H1 (cell line): ENCODE results near the gene FOXP4. TPM values are rescaled to one million over a fixed set of nuclear protein-coding genes. Genes with fewer than 3 reads are reported as not detected.

Experiments used
- CTCF ChIA-PET: fragments of 300-600 bp; sonication (Branson Sonifier 250); formaldehyde crosslinking; loops from one replicate; lab custom pipeline; 2021; ENCODE audit not compliant: partially characterized antibody; lab: Charles Lee
- POLR2A ChIA-PET: fragments of 300-600 bp; sonication (Branson Sonifier 250); formaldehyde crosslinking; loops from one replicate; lab custom pipeline; 2021; ENCODE audit warnings: inconsistent platforms; ENCODE audit not compliant: partially characterized antibody; lab: Charles Lee
- DNase-seq, 2 experiments: peaks; one replicate each; pipeline versions ENCODE4 v3.0.0 to v3.0.0-alpha.2; 2010 to 2022; ENCODE audit warnings: low spot score in 2 of 2, low read depth in 1 of 2, mixed read lengths in 1 of 2
- FAIRE-seq: peaks from 2 replicates; lab custom pipeline; 2011; peaks lifted over from hg19 to GRCh38; lab: Jason Lieb, UNC
- H2AFZ ChIP-seq: 2 replicates; pipeline ENCODE4 v1.8.1; 2012; ENCODE audit warnings: low read length, inconsistent platforms
- H2AK5ac ChIP-seq: 2 replicates; pipeline ENCODE4 v1.6.1; 2013; ENCODE audit warnings: low read depth, low read length
- H2BK120ac ChIP-seq: replicated peaks from 2 replicates; pipeline ENCODE3; 2013; ENCODE audit warnings: low read depth, low read length, inconsistent platforms
- H2BK12ac ChIP-seq: 2 replicates; pipeline ENCODE4 v1.6.1; 2013; ENCODE audit warnings: low read depth, low read length
- H2BK15ac ChIP-seq: 2 replicates; pipeline ENCODE4 v1.6.1; 2013; ENCODE audit warnings: low read length
- H2BK20ac ChIP-seq: 2 replicates; pipeline ENCODE4 v1.6.1; 2013; ENCODE audit warnings: low read length
- H2BK5ac ChIP-seq: 2 replicates; pipeline ENCODE4 v1.6.1; 2013; ENCODE audit warnings: low read depth, low read length
- H3K14ac ChIP-seq: 2 replicates; pipeline ENCODE4 v1.6.1; 2013; ENCODE audit warnings: inconsistent platforms; ENCODE audit not compliant: insufficient read length
- H3K18ac ChIP-seq: 2 replicates; pipeline ENCODE4 v1.6.1; 2013; ENCODE audit warnings: low read length; ENCODE audit errors: extremely low read depth
- H3K23ac ChIP-seq: 2 replicates; pipeline ENCODE4 v1.6.1; 2013; ENCODE audit warnings: inconsistent platforms; ENCODE audit not compliant: insufficient read length
- H3K23me2 ChIP-seq: 2 replicates; pipeline ENCODE4 v1.6.1; 2013; ENCODE audit warnings: low read depth, low read length
- H3K27ac ChIP-seq: 2 replicates; pipeline ENCODE4 v1.6.1; 2011; ENCODE audit warnings: low read depth, low read length, inconsistent platforms
- H3K27me3 ChIP-seq, 4 experiments: replicated peaks in 1 of 4; 1 replicate in 1 of 4; 2 replicates in 3 of 4; pipeline versions ENCODE4 v1.6.1 to v1.8.1; 2011 to 2013; ENCODE audit warnings: low read length in 3 of 4, mild to moderate bottlenecking in 3 of 4, inconsistent platforms in 2 of 4, mixed read lengths in 2 of 4, moderate library complexity in 1 of 4; ENCODE audit not compliant: control insufficient read depth in 3 of 4, insufficient read depth in 3 of 4; ENCODE audit errors: extremely low read depth in 1 of 4
- H3K36me3 ChIP-seq, 4 experiments: 2 replicates each; pipeline versions ENCODE4 v1.6.1 to v1.8.1; 2011 to 2013; ENCODE audit warnings: mild to moderate bottlenecking in 4 of 4, low read length in 3 of 4, moderate library complexity in 2 of 4, control low read depth in 1 of 4, inconsistent platforms in 1 of 4; ENCODE audit not compliant: insufficient read depth in 4 of 4, control insufficient read depth in 2 of 4
- H3K4ac ChIP-seq: replicated peaks from 2 replicates; pipeline ENCODE3; 2013; ENCODE audit warnings: low read length, low read depth, mixed read lengths, inconsistent platforms; ENCODE audit not compliant: insufficient read length
- H3K4me1 ChIP-seq, 4 experiments: replicated peaks in 1 of 4; 1 replicate in 1 of 4; 2 replicates in 3 of 4; pipeline versions ENCODE4 v1.6.1 to v1.8.1; 2011 to 2013; ENCODE audit warnings: low read length in 3 of 4, inconsistent platforms in 2 of 4, mixed read lengths in 1 of 4; ENCODE audit not compliant: insufficient read depth in 4 of 4, control insufficient read depth in 3 of 4
- H3K4me2 ChIP-seq, 2 experiments: 2 replicates each; pipeline versions ENCODE4 v1.6.1 to v1.8.1; 2011 to 2013; ENCODE audit warnings: low read depth in 2 of 2, low read length in 2 of 2, control low read depth in 1 of 2, inconsistent platforms in 1 of 2, mild to moderate bottlenecking in 1 of 2; ENCODE audit not compliant: insufficient read depth in 1 of 2
- H3K4me3 ChIP-seq, 4 experiments: fragments of 200-600, 300-600 bp in 1 of 4; sonication (generic), shearing (Covaris generic), sonication (Bioruptor Twin) in 1 of 4; 2 replicates each; pipeline versions ENCODE4 v1.5.1 to v1.8.1; 2011 to 2016; ENCODE audit warnings: low read length in 4 of 4, low read depth in 3 of 4, control low read depth in 2 of 4, inconsistent platforms in 2 of 4, mild to moderate bottlenecking in 2 of 4, mixed read lengths in 1 of 4, moderate library complexity in 1 of 4; ENCODE audit not compliant: insufficient read depth in 2 of 4; ENCODE audit errors: extremely low read depth in 1 of 4
- H3K56ac ChIP-seq: replicated peaks from 2 replicates; pipeline ENCODE3; 2013; ENCODE audit warnings: low read depth, mild to moderate bottlenecking, mixed read lengths, low read length, inconsistent platforms; ENCODE audit not compliant: insufficient read length
- H3K79me1 ChIP-seq: 2 replicates; pipeline ENCODE4 v1.6.1; 2013; ENCODE audit warnings: low read depth, low read length, control low read depth
- H3K79me2 ChIP-seq, 2 experiments: 2 replicates each; pipeline versions ENCODE4 v1.6.1 to v1.8.1; 2012 to 2013; ENCODE audit warnings: low read length in 2 of 2, mild to moderate bottlenecking in 2 of 2, inconsistent platforms in 1 of 2; ENCODE audit not compliant: insufficient read depth in 2 of 2, control insufficient read depth in 1 of 2
- H3K9ac ChIP-seq, 4 experiments: replicated peaks in 1 of 4; 1 replicate in 1 of 4; 2 replicates in 3 of 4; pipeline versions ENCODE4 v1.6.1 to v1.8.1; 2011 to 2013; ENCODE audit warnings: low read depth in 3 of 4, low read length in 3 of 4, control low read depth in 2 of 4, mild to moderate bottlenecking in 2 of 4, moderate library complexity in 2 of 4, inconsistent platforms in 1 of 4; ENCODE audit errors: extremely low read depth in 1 of 4
- H3K9me3 ChIP-seq, 2 experiments: 2 replicates each; pipeline versions ENCODE4 v1.6.1 to v1.8.1; 2012 to 2013; ENCODE audit warnings: mild to moderate bottlenecking in 2 of 2, moderate library complexity in 2 of 2, control low read depth in 1 of 2, inconsistent platforms in 1 of 2, low read depth in 1 of 2, low read length in 1 of 2, mixed read lengths in 1 of 2; ENCODE audit not compliant: insufficient read depth in 2 of 2
- H4K20me1 ChIP-seq, 2 experiments: replicated peaks in 1 of 2; 2 replicates each; pipeline versions ENCODE3 to v1.8.1; 2011 to 2013; ENCODE audit warnings: inconsistent platforms in 2 of 2, low read length in 2 of 2, mild to moderate bottlenecking in 1 of 2; ENCODE audit not compliant: insufficient read depth in 2 of 2, control insufficient read depth in 1 of 2
- H4K5ac ChIP-seq: 2 replicates; pipeline ENCODE4 v1.6.1; 2013; ENCODE audit warnings: low read length, low read depth, mixed read lengths, inconsistent platforms; ENCODE audit not compliant: insufficient read length
- H4K8ac ChIP-seq: 2 replicates; pipeline ENCODE4 v1.8.0; 2013; ENCODE audit warnings: mild to moderate bottlenecking, moderate library complexity, low read length, inconsistent platforms; ENCODE audit not compliant: insufficient read depth; ENCODE audit errors: extremely low read depth
- H4K91ac ChIP-seq: replicated peaks from 2 replicates; pipeline ENCODE3; 2013; ENCODE audit warnings: low read length, mixed read lengths, inconsistent platforms; ENCODE audit not compliant: insufficient read length
- ASH2L ChIP-seq: fragments of 200-600, 300-600 bp; sonication (generic); IDR thresholded peaks from one replicate; pipeline ENCODE4 v1.7.1; 2017; ENCODE audit warnings: low read length
- BACH1 ChIP-seq: IDR thresholded peaks from 2 replicates; pipeline ENCODE4 v1.6.1; 2012; ENCODE audit warnings: low read length, improper control_type of control experiment
- EP300 ChIP-seq, 2 experiments: IDR thresholded peaks; 1 replicate in 1 of 2; 2 replicates in 1 of 2; pipeline ENCODE4 v1.6.1; 2011 to 2012; ENCODE audit warnings: low read depth in 2 of 2, low read length in 2 of 2, mild to moderate bottlenecking in 2 of 2, borderline replicate concordance in 1 of 2, inconsistent platforms in 1 of 2, moderate library complexity in 1 of 2
- FOSL1 ChIP-seq: IDR thresholded peaks from 2 replicates; pipeline ENCODE4 v1.6.1; 2011; ENCODE audit warnings: mild to moderate bottlenecking, low read depth, low read length, moderate library complexity; ENCODE audit not compliant: insufficient read depth
- HDAC2 ChIP-seq, 2 experiments: fragments of 300-600 bp in 1 of 2; sonication (generic) in 1 of 2; IDR thresholded peaks; 2 replicates each; pipeline ENCODE4 v1.6.1; 2011 to 2012; ENCODE audit warnings: low read depth in 2 of 2, low read length in 2 of 2, mild to moderate bottlenecking in 2 of 2, moderate library complexity in 2 of 2, borderline replicate concordance in 1 of 2, inconsistent platforms in 1 of 2
- MAFK ChIP-seq: IDR thresholded peaks from 2 replicates; pipeline ENCODE4 v1.6.1; 2012; ENCODE audit warnings: low read depth, mild to moderate bottlenecking, improper control_type of control experiment, low read length
- RAD21 ChIP-seq, 2 experiments: IDR thresholded peaks in 1 of 2; conservative IDR thresholded peaks in 1 of 2; 2 replicates each; pipeline ENCODE4 v1.6.1; 2011; ENCODE audit warnings: low read depth in 2 of 2, low read length in 2 of 2, improper control_type of control experiment in 1 of 2, inconsistent platforms in 1 of 2, mild to moderate bottlenecking in 1 of 2, moderate library complexity in 1 of 2
- SIX5 ChIP-seq: IDR thresholded peaks from 2 replicates; pipeline ENCODE4 v1.6.1; 2011; ENCODE audit warnings: mild to moderate bottlenecking, low read depth, low read length
- TBP ChIP-seq: IDR thresholded peaks from 2 replicates; pipeline ENCODE4 v1.6.1; 2011; ENCODE audit warnings: low read depth, low read length, improper control_type of control experiment
- WGBS, 2 experiments: shearing (Covaris generic) in 1 of 2; methylation state at CpG; one replicate each; pipeline versions ENCODE4 v1.1.6 to v1.1.7; 2013 to 2015; ENCODE audit warnings: low lambda C conversion rate in 2 of 2, mixed read lengths in 2 of 2, inconsistent platforms in 1 of 2, low coverage in 1 of 2, missing lambda C conversion rate in 1 of 2; ENCODE audit not compliant: insufficient replicate concordance in 2 of 2, insufficient coverage in 1 of 2, insufficient read length in 1 of 2; ENCODE audit errors: extremely low coverage in 1 of 2, missing lambda C conversion rate in 1 of 2; 5-methylcytosine and 5-hydroxymethylcytosine counted together
- polyA plus RNA-seq, 7 experiments: library from polyadenylated mRNA; depleted of rRNA in 3 of 7; stranded (reverse) in 5 of 7; unstranded in 2 of 7; fragments of >200 nt in 5 of 7; fragments of 200-250 nt in 2 of 7; gene quantifications; 1 replicate in 5 of 7; 2 replicates in 1 of 7; 4 replicates in 1 of 7; pipeline versions ENCODE4 v1.2.1 to v1.2.3, GENCODE V29; 2011 to 2013; ENCODE audit warnings: missing spikeins in 2 of 7, mixed read lengths in 2 of 7
- total RNA-seq: library from RNA; stranded (reverse); fragmentation: NEBNext Ultra II Directional; extraction: Animal tissue kit (Norgen Biotek cat#: 25700); gene quantifications from 2 replicates; pipeline ENCODE4 v1.2.1, GENCODE V29; 2021

FOXP4 gene
- total and polyA plus RNA-seq, 2 of the 8 experiments (the other 6 are each of a cell fraction or from before 2014, with no cell fraction given): 4.8 to 13.3 TPM

DNA sequence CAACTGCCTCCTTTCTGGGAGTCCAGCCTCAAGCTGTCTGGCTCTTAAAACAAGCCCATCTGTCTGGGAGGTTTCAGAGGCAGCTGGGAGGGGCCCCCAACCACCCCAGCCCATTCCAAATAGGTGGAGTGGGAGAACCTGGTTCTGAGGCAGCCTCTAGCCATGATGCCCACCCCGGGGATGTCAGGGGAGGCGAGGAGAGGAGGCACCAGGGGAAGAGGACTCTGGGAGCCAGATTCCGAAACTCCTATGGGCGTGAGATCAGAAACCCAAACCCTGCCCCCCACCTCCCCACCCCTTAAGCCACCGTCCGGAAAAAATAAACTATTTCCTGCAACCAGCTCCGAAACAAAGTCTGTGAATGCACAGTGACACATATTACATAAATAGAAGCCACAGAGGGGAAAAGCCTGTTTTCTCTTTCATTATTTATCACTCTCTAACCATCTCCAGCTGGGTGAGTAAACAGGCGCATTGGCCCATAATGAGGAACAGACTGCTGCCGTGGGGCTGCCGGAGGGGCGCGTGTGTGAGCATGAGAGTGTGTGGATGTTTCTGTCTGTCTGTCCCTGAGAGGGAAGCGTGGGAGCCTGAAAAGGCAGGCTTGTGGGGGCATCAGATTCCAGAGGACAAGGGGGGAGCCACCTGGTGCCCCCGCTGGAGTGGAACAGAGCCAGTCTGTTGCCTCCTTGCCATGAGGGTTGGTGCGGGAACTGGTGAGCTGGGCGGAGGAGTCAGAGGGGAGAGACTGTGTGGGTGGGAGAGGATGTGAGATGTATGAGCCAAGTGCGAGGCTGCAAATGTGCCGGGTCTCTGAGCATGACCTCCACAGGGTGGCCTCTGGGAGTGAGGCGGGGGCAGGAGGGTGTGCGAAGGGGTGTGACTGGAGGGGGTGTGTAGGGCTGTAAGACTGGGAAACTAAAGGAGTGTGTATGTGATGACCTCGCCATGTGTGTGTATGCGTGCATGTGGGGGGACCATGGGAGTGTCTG lies 14.3 kb upstream of the FOXP4 start:
- peaks cover 0 to 9% (median 1%) of the 10 kb centered on the region in 4 experiments; a peak in 3 of 7 replicates for H3K27me3 ChIP-seq
- no peak overlapping the region for H2BK120ac ChIP-seq
- H3K4me2 ChIP-seq: no peak overlapping the region
- no peaks in the 10 kb centered on the region for H3K9me3 ChIP-seq
- peaks cover 4 to 18% (median 10%) of the 10 kb centered on the region in 4 experiments; a peak in 5 of 7 replicates for H3K4me1 ChIP-seq
- ChIA-PET CTCF (interaction anchor here (1.1 to 1.4 kb wide), 2 partner anchors 11 to 124 kb away, joined by 3 read pairs; no protein-coding TSS in a partner anchor), POLR2A (no interaction called here)
- WGBS, 2 experiments: 80% methylated on average over 20 of the region's 22 CpGs; no CpG with 5 or more reads in 1 of the 2 experiments
- no peaks in the 10 kb centered on the region for H3K36me3 ChIP-seq
- no peak overlapping the region for H3K27ac ChIP-seq
- no peak overlapping the region for H4K8ac ChIP-seq
- no peak overlapping the region for H3K56ac ChIP-seq
- no peak overlapping the region for H3K14ac ChIP-seq
- no peak overlapping the region for H3K4ac ChIP-seq
- no peak overlapping the region for H2AFZ ChIP-seq
- no peaks in the 10 kb centered on the region for H3K79me1 ChIP-seq
- H2BK5ac ChIP-seq: no peak overlapping the region
- FAIRE-seq (no peak), DNase-seq (no peak)
- H4K20me1 ChIP-seq: no peaks in the 10 kb centered on the region
- no peak overlapping the region for H3K4me3 ChIP-seq
- no peaks in the 10 kb centered on the region for H3K79me2 ChIP-seq
- H3K18ac ChIP-seq: peak overlapping the region; percentile 36; the same call in 1 of the 2 replicates
- H3K9ac ChIP-seq: no peak overlapping the region
- H2BK15ac ChIP-seq: no peak overlapping the region
- 0 out of 2 replicates have a peak overlapping the region, but pooled peaks have one; percentile 57 for H2BK20ac ChIP-seq
- no peaks in the 10 kb centered on the region for H3K23me2 ChIP-seq
- no peak overlapping the region for H2AK5ac ChIP-seq
- H4K5ac ChIP-seq: no peak overlapping the region
- no peak overlapping the region for H4K91ac ChIP-seq
- no peak overlapping the region for H2BK12ac ChIP-seq
- no peak overlapping the region for H3K23ac ChIP-seq
- TF ChIP-seq TBP: no peak
- no peak for TF ChIP-seq SIX5
- TF ChIP-seq RAD21 (IDR thresholded peaks at IDR 0.05 in 1 of 2, conservative IDR thresholded peaks at IDR 0.05 in 1 of 2; ENCODE audit: low read depth in 2 of 2, low read length in 2 of 2): no peak
- no peak for TF ChIP-seq ASH2L
- TF ChIP-seq MAFK: no peak
- TF ChIP-seq EP300 (IDR thresholded peaks at IDR 0.05; ENCODE audit: borderline replicate concordance in 1 of 2, low read depth in 2 of 2, low read length in 2 of 2): no peak
- TF ChIP-seq BACH1: no peak
- no peak for TF ChIP-seq HDAC2 (IDR thresholded peaks at IDR 0.05; ENCODE audit: borderline replicate concordance in 1 of 2, low read depth in 2 of 2, low read length in 2 of 2)
- no peak for TF ChIP-seq FOSL1
